ENCODE data around the gene ZNF555.

- TF ChIP-seq CTCF (IDR thresholded peaks at IDR 0.05): no peak
- TF ChIP-seq POLR2A (IDR thresholded peaks at IDR 0.05): no peak
- TF ChIP-seq EP300 (IDR thresholded peaks at IDR 0.05): no peak
Observed at GRCh38 chr19:2805261-2805900, 35.9 kb upstream of the ZNF555 start.
